Neuron (in vitro differentiated cells): ENCODE measurements around the gene RCAN1.
"Not testable (repeated sequence)": the region's sequence is repeated elsewhere in the genome, so short reads cannot be mapped to it uniquely, and the experiment has no call there.

ENCODE experiments used
- H2AFZ ChIP-seq: one replicate; pipeline ENCODE4 v1.6.1; 2013; ENCODE audit warnings: low read depth, mild to moderate bottlenecking, inconsistent platforms, low read length, moderate library complexity
- H3K27me3 ChIP-seq: one replicate; pipeline ENCODE4 v1.6.1; 2013; ENCODE audit warnings: low read length; ENCODE audit not compliant: insufficient read depth
- H3K36me3 ChIP-seq: one replicate; pipeline ENCODE4 v1.6.1; 2013; ENCODE audit warnings: low read length; ENCODE audit not compliant: insufficient read depth
- H3K4me1 ChIP-seq: one replicate; pipeline ENCODE4 v1.6.1; 2013; ENCODE audit warnings: low read length; ENCODE audit not compliant: insufficient read depth
- H3K4me3 ChIP-seq: 2 replicates; pipeline ENCODE4 v1.5.1; 2013; ENCODE audit warnings: mild to moderate bottlenecking, low read length, moderate library complexity
- H3K9me3 ChIP-seq: one replicate; pipeline ENCODE4 v1.6.1; 2013; ENCODE audit warnings: low read length

The RCAN1 gene

GRCh38 chr21:34500191-34500590 lies 114.7 kb downstream of the RCAN1 start:
- Histone ChIP-seq H3K36me3 (no peaks in the 10 kb centered on the region), H3K4me3 (no peak overlapping the region), H3K27me3 (no peaks in the 10 kb centered on the region), H3K4me1 (no peaks in the 10 kb centered on the region), H2AFZ (no peak overlapping the region), H3K9me3 (no peaks in the 10 kb centered on the region)

GRCh38 chr21:34499116-34499515 lies 115.8 kb downstream of the RCAN1 start:
- Histone ChIP-seq H3K9me3 (no peaks in the 10 kb centered on the region), H3K27me3 (no peaks in the 10 kb centered on the region), H2AFZ (no peak overlapping the region), H3K4me3 (no peak overlapping the region), H3K36me3 (no peaks in the 10 kb centered on the region), H3K4me1 (no peaks in the 10 kb centered on the region)

- no peak overlapping the region for H2AFZ ChIP-seq
- no peaks in the 10 kb centered on the region for H3K27me3 ChIP-seq
- H3K4me3 ChIP-seq: no peak overlapping the region
- H3K36me3 ChIP-seq: no peaks in the 10 kb centered on the region
- H3K9me3 ChIP-seq: no peaks in the 10 kb centered on the region
- no peaks in the 10 kb centered on the region for H3K4me1 ChIP-seq
Observed at GRCh38 chr21:34498623-34499022, 116.3 kb downstream of the RCAN1 start.

GRCh38 chr21:34483854-34484253 lies 131.1 kb downstream of the RCAN1 start:
- not testable (repeated sequence) for H2AFZ ChIP-seq, H3K4me1 ChIP-seq, H3K9me3 ChIP-seq, H3K27me3 ChIP-seq, H3K36me3 ChIP-seq, H3K4me3 ChIP-seq

- H3K9me3 ChIP-seq, H3K36me3 ChIP-seq, H3K27me3 ChIP-seq, H3K4me1 ChIP-seq, H3K4me3 ChIP-seq, H2AFZ ChIP-seq: not testable (repeated sequence)
Observed at GRCh38 chr21:34483435-34483834, 131.5 kb downstream of the RCAN1 start.

- not testable (repeated sequence) for H2AFZ ChIP-seq, H3K9me3 ChIP-seq, H3K36me3 ChIP-seq, H3K4me1 ChIP-seq, H3K27me3 ChIP-seq, H3K4me3 ChIP-seq
Observed at GRCh38 chr21:34467333-34467732, 147.6 kb downstream of the RCAN1 start.
